NCI-H460 (cell line): ENCODE data around the gene TPSD1. TPM values are rescaled to one million over a fixed set of nuclear protein-coding genes. Genes with fewer than 3 reads are reported as not detected.
"Not testable (repeated sequence)": the region's sequence is repeated elsewhere in the genome, so short reads cannot be mapped to it uniquely, and the experiment has no call there.

Experiments used
- DNase-seq: peaks from one replicate; pipeline ENCODE4 v3.0.0-alpha.2; 2016; ENCODE audit warnings: low read depth; ENCODE audit errors: extremely low read depth
- total RNA-seq: library from RNA; depleted of rRNA; stranded (reverse); fragments of >200 nt; shearing (Covaris generic); gene quantifications from 2 replicates; pipeline ENCODE4 v1.2.3, GENCODE V29; 2014

Gene TPSD1
- total RNA-seq, 1 experiment from 2014 or later, result not detected

GRCh38 chr16:1278477-1278876 lies 22.6 kb downstream of the TPSD1 start:
- no peak for DNase-seq

GRCh38 chr16:1279081-1279944 lies 23.4 kb downstream of the TPSD1 start:
- DNase-seq, result no peak

- no peak for DNase-seq
Observed at GRCh38 chr16:1279945-1280589, 24.2 kb downstream of the TPSD1 start.

GRCh38 chr16:1280783-1281182 lies 24.9 kb downstream of the TPSD1 start:
- DNase-seq, result no peak

GRCh38 chr16:1281517-1281916 lies 25.6 kb downstream of the TPSD1 start:
- no peak for DNase-seq

GRCh38 chr16:1282324-1282973 lies 26.6 kb downstream of the TPSD1 start:
- no peak for DNase-seq

- DNase-seq, result no peak
Observed at GRCh38 chr16:1283296-1283695, 27.4 kb downstream of the TPSD1 start.

GRCh38 chr16:1283996-1284616 lies 28.2 kb downstream of the TPSD1 start:
- DNase-seq, result no peak

- no peak for DNase-seq
Observed at GRCh38 chr16:1285669-1286512, 30.0 kb downstream of the TPSD1 start.

- DNase-seq, result no peak
Observed at GRCh38 chr16:1286513-1287094, 30.7 kb downstream of the TPSD1 start.

GRCh38 chr16:1287982-1288670 lies 32.3 kb downstream of the TPSD1 start:
- DNase-seq, result no peak

GRCh38 chr16:1288813-1289476 lies 33.1 kb downstream of the TPSD1 start:
- no peak for DNase-seq

- no peak for DNase-seq
Observed at GRCh38 chr16:1289477-1289866, 33.6 kb downstream of the TPSD1 start.

- no peak for DNase-seq
Observed at GRCh38 chr16:1290063-1290501, 34.2 kb downstream of the TPSD1 start.

GRCh38 chr16:1290860-1291575 lies 35.1 kb downstream of the TPSD1 start:
- DNase-seq, result no peak

- no peak for DNase-seq
Observed at GRCh38 chr16:1291576-1291974, 35.7 kb downstream of the TPSD1 start.

- not testable (repeated sequence) for DNase-seq
Observed at GRCh38 chr16:1292208-1292607, 36.3 kb downstream of the TPSD1 start.

- DNase-seq, result not testable (repeated sequence)
Observed at GRCh38 chr16:1292808-1293207, 36.9 kb downstream of the TPSD1 start.
